Measurements from ENCODE around the gene ESD.

The ESD gene

DNA sequence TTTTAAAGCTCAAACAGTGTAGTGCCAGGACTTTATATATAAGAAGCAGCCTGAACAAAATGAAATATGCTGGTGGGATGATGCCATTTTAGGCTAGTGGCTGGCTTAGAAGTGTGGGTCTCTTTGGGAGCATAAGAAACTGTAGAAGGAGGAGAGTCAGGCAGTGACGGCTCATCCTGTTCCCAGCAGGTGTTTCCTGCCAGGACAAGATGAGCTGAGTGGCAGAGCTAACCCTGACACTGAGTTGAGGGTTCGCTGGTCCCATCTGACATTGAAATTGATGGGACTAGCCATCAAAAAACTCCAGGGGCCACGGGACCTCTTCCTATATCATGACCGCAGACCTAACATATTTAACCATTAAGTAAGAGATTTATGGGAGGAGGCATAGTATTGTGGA, 51.3 kb downstream of the ESD start:
- DNase-seq (ENCODE audit: low read depth) = no peak

DNA sequence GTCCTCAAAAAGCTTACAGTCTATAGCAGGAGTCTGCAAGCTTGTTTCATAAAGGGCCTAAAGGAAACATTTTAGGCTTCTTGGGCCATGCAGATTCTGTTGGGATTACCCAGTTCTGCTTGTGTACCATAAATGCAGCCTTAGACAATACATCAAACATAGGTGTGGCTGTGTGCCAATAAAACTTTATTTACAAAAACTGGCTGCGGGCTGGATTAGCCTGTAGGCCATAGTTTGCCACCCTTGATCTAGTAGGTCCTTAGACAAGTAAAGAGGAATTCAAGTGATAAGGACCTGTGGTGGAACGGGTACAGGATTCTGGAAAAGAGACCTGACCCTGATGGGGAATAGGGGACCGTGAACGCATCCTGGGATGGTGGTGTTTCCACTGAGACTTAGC, 51.9 kb downstream of the ESD start:
- no peak for DNase-seq (ENCODE audit: low read depth)

GRCh38 chr13:46743191-46743590, 53.8 kb downstream of the ESD start:
- no peak for DNase-seq (ENCODE audit: low read depth)

- no peak for DNase-seq (ENCODE audit: low read depth)
These were observed 57.4 kb downstream of the ESD start for GRCh38 chr13:46739447-46740098.

GRCh38 chr13:46738766-46739165, 58.2 kb downstream of the ESD start:
- DNase-seq (ENCODE audit: low read depth) = no peak

DNA sequence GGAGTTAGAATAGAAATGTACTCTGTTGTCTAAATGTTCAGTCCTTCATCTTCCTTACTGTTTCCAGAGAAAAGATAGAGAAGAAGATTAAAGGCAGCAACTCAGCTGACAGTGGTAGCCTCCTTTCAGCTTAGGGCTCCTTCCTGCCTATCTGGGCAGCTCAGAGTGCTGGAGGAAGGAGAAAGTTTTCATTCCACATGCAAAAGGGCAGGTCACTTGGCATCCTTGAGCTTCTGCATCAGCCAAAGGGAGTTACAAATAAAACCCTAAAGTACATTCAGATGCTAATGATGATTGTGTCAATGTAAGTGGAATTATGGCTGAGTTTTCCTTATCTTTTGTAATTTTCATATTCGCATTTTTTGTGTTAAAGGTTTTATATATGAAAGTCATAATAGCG, 58.9 kb downstream of the ESD start:
- no peak for DNase-seq (ENCODE audit: low read depth)

DNA sequence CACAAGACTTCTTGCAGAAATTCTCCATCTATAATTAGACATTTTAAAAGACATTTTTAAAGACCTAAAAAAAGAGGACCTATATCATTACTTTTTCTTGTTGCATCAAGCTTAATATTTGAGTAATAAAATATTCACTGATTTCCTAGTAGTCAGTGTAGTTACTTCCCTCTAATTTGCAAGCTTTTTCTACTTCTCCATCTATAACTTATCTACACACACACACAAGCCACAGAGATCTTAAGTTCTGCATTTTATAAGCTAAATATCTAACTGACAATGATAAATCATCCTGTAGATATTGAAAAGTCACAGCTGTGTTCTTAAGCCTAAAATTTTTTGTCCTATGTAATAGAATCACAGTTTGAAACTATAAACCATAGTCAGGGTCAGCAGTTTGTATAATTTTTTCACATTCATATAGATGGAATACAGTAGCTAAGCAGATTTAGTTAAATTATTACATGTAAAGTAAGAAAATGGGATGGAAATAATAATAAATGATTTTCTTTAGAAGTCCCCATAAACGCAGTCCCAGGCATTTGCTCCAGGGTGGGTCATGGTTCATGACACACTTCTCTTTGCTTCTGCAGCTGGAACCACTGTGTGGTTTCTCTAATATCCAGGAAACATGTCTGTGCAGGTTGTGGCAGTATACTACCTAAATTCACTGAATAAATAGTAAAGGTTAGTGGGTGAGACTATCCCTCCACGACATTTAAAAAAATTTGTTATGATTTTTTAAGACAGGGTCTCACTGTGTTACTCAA, 60.2 kb downstream of the ESD start:
- DNase-seq (ENCODE audit: low read depth) = no peak

- no peak for DNase-seq (ENCODE audit: low read depth)
These were observed 61.5 kb downstream of the ESD start for GRCh38 chr13:46735425-46735824.

GRCh38 chr13:46731535-46731934, 65.4 kb downstream of the ESD start:
- DNase-seq (ENCODE audit: low read depth) = no peak

DNA sequence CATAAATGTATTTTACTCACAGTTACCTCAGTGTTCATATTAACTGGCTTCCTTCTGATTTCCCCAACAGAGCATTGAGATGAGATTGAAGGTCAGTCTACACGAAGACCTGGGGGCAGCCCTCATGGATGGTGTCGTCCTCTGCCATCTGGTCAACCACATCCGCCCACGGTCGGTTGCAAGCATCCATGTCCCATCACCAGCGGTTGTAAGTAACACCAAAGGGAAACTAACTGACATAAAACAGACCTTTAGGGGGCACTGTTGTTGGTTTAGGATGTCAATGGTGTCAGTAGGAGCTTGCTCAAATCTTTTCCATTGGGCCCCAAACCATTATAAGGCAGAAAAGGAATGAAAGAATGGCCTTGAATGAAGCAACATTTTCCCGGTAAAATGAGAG, 68.2 kb downstream of the ESD start:
- DNase-seq (ENCODE audit: low read depth) = no peak

- DNase-seq (ENCODE audit: low read depth) = no peak
These were observed 70.6 kb downstream of the ESD start for GRCh38 chr13:46726347-46726746.
